GM12878 (cell line): ENCODE measurements around the gene MISP3. TPM values are rescaled to one million over a fixed set of nuclear protein-coding genes. Genes with fewer than 3 reads are reported as not detected.

Experiments
- BACH1 ChIP-seq: fragments of 450-650 bp; IDR thresholded peaks from 2 replicates; pipeline ENCODE4 v1.6.1; 2017; ENCODE audit warnings: mild to moderate bottlenecking, borderline replicate concordance
- ETV6 ChIP-seq, 2 experiments: fragments of 450-650 bp in 1 of 2; IDR thresholded peaks in 1 of 2; conservative IDR thresholded peaks in 1 of 2; 2 replicates each; pipeline ENCODE4 v1.6.1; 2014; ENCODE audit warnings: antibody characterized with exemption in 1 of 2, borderline replicate concordance in 1 of 2, low read depth in 1 of 2, mild to moderate bottlenecking in 1 of 2, moderate library complexity in 1 of 2
- MEF2A ChIP-seq: IDR thresholded peaks from 2 replicates; pipeline ENCODE4 v1.6.1; 2011; ENCODE audit warnings: low read depth, mild to moderate bottlenecking, low read length, moderate library complexity; ENCODE audit not compliant: insufficient read depth
- MTA2 ChIP-seq: fragments of 450-650 bp; IDR thresholded peaks from 2 replicates; pipeline ENCODE4 v1.6.1; 2016; ENCODE audit warnings: low read depth, mild to moderate bottlenecking, moderate library complexity
- NFYA ChIP-seq: IDR thresholded peaks from 2 replicates; pipeline ENCODE4 v1.6.1; 2011; ENCODE audit warnings: low read depth, mild to moderate bottlenecking, low read length, improper control_type of control experiment, borderline replicate concordance
- RELB ChIP-seq: fragments of 450-650 bp; IDR thresholded peaks from 2 replicates; pipeline ENCODE4 v1.6.1; 2017; ENCODE audit warnings: low read depth, mild to moderate bottlenecking, moderate library complexity
- TBL1XR1 ChIP-seq: IDR thresholded peaks from 2 replicates; pipeline ENCODE4 v1.6.1; 2012; ENCODE audit warnings: low read depth, low read length, improper control_type of control experiment
- ZZZ3 ChIP-seq: IDR thresholded peaks from 2 replicates; pipeline ENCODE4 v1.6.1; 2011; ENCODE audit warnings: low read depth; ENCODE audit not compliant: control insufficient read depth, insufficient read length
- polyA plus RNA-seq, 11 experiments: library from polyadenylated mRNA; depleted of rRNA in 4 of 11; unstranded in 6 of 11; stranded (reverse) in 5 of 11; fragments of >200 nt; fragmentation: Nextera tagmentation in 4 of 11; fragmentation: Illumina TruSeq in 1 of 11; extraction: Ambion mirVana in 4 of 11; extraction: Trizol in 1 of 11; gene quantifications; 1 replicate in 1 of 11; 2 replicates in 10 of 11; pipeline versions ENCODE4 v1.2.1 to v1.2.3, GENCODE V29; 2011 to 2016; ENCODE audit warnings: inconsistent platforms in 2 of 11, missing spikeins in 2 of 11, low read depth in 1 of 11
- total RNA-seq, 4 experiments: library from RNA; depleted of rRNA in 3 of 4; stranded (reverse); fragments of >200 nt in 3 of 4; fragmentation: Illumina TruSeq in 1 of 4; extraction: Trizol in 1 of 4; gene quantifications; 2 replicates each; pipeline versions ENCODE4 v1.2.1 to v1.2.3, GENCODE V29; 2013 to 2021
- TF ChIP-seq, protein P1 (sequence below): fragments of 450-650 bp; IDR thresholded peaks from 2 replicates; pipeline ENCODE4 v1.6.1; 2017; ENCODE audit warnings: mild to moderate bottlenecking, moderate library complexity
- TF ChIP-seq, protein P2 (sequence below): fragments of 450-650 bp; IDR thresholded peaks from 2 replicates; pipeline ENCODE4 v1.6.1; 2017; ENCODE audit warnings: mild to moderate bottlenecking, moderate library complexity
- TF ChIP-seq, protein P3 (sequence below): fragments of 450-650 bp; formaldehyde crosslinking; IDR thresholded peaks from 2 replicates; pipeline ENCODE4 v1.4.0; 2020; ENCODE audit warnings: mild to moderate bottlenecking, moderate library complexity

Gene MISP3
- total and polyA plus RNA-seq, 10 of the 15 experiments (the other 5 are each of a cell fraction or from before 2014, with no cell fraction given), result 0.07 to 1.4 (median 0.64) TPM

GRCh38 chr19:14091813-14092462 lies 19.4 kb downstream of the MISP3 start (continued):
- TF ChIP-seq, protein P1, sequence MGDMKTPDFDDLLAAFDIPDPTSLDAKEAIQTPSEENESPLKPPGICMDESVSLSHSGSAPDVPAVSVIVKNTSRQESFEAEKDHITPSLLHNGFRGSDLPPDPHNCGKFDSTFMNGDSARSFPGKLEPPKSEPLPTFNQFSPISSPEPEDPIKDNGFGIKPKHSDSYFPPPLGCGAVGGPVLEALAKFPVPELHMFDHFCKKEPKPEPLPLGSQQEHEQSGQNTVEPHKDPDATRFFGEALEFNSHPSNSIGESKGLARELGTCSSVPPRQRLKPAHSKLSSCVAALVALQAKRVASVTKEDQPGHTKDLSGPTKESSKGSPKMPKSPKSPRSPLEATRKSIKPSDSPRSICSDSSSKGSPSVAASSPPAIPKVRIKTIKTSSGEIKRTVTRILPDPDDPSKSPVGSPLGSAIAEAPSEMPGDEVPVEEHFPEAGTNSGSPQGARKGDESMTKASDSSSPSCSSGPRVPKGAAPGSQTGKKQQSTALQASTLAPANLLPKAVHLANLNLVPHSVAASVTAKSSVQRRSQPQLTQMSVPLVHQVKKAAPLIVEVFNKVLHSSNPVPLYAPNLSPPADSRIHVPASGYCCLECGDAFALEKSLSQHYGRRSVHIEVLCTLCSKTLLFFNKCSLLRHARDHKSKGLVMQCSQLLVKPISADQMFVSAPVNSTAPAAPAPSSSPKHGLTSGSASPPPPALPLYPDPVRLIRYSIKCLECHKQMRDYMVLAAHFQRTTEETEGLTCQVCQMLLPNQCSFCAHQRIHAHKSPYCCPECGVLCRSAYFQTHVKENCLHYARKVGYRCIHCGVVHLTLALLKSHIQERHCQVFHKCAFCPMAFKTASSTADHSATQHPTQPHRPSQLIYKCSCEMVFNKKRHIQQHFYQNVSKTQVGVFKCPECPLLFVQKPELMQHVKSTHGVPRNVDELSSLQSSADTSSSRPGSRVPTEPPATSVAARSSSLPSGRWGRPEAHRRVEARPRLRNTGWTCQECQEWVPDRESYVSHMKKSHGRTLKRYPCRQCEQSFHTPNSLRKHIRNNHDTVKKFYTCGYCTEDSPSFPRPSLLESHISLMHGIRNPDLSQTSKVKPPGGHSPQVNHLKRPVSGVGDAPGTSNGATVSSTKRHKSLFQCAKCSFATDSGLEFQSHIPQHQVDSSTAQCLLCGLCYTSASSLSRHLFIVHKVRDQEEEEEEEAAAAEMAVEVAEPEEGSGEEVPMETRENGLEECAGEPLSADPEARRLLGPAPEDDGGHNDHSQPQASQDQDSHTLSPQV, result no peak
- TF ChIP-seq, protein P2, sequence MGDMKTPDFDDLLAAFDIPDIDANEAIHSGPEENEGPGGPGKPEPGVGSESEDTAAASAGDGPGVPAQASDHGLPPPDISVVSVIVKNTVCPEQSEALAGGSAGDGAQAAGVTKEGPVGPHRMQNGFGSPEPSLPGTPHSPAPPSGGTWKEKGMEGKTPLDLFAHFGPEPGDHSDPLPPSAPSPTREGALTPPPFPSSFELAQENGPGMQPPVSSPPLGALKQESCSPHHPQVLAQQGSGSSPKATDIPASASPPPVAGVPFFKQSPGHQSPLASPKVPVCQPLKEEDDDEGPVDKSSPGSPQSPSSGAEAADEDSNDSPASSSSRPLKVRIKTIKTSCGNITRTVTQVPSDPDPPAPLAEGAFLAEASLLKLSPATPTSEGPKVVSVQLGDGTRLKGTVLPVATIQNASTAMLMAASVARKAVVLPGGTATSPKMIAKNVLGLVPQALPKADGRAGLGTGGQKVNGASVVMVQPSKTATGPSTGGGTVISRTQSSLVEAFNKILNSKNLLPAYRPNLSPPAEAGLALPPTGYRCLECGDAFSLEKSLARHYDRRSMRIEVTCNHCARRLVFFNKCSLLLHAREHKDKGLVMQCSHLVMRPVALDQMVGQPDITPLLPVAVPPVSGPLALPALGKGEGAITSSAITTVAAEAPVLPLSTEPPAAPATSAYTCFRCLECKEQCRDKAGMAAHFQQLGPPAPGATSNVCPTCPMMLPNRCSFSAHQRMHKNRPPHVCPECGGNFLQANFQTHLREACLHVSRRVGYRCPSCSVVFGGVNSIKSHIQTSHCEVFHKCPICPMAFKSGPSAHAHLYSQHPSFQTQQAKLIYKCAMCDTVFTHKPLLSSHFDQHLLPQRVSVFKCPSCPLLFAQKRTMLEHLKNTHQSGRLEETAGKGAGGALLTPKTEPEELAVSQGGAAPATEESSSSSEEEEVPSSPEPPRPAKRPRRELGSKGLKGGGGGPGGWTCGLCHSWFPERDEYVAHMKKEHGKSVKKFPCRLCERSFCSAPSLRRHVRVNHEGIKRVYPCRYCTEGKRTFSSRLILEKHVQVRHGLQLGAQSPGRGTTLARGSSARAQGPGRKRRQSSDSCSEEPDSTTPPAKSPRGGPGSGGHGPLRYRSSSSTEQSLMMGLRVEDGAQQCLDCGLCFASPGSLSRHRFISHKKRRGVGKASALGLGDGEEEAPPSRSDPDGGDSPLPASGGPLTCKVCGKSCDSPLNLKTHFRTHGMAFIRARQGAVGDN, result no peak
- TF ChIP-seq ETV6 (conservative IDR thresholded peaks at IDR 0.05 in 1 of 2, IDR thresholded peaks at IDR 0.05 in 1 of 2; ENCODE audit: borderline replicate concordance in 1 of 2, low read depth in 1 of 2) (no peak), MEF2A (no peak), RELB (peak; percentile 60; the same call in 1 of the 2 replicates), BACH1 (no peak), TBL1XR1 (no peak), NFYA (no peak), ZZZ3 (no peak), MTA2 (peak; percentile 52; the same call in 1 of the 2 replicates)
- TF ChIP-seq, protein P3, sequence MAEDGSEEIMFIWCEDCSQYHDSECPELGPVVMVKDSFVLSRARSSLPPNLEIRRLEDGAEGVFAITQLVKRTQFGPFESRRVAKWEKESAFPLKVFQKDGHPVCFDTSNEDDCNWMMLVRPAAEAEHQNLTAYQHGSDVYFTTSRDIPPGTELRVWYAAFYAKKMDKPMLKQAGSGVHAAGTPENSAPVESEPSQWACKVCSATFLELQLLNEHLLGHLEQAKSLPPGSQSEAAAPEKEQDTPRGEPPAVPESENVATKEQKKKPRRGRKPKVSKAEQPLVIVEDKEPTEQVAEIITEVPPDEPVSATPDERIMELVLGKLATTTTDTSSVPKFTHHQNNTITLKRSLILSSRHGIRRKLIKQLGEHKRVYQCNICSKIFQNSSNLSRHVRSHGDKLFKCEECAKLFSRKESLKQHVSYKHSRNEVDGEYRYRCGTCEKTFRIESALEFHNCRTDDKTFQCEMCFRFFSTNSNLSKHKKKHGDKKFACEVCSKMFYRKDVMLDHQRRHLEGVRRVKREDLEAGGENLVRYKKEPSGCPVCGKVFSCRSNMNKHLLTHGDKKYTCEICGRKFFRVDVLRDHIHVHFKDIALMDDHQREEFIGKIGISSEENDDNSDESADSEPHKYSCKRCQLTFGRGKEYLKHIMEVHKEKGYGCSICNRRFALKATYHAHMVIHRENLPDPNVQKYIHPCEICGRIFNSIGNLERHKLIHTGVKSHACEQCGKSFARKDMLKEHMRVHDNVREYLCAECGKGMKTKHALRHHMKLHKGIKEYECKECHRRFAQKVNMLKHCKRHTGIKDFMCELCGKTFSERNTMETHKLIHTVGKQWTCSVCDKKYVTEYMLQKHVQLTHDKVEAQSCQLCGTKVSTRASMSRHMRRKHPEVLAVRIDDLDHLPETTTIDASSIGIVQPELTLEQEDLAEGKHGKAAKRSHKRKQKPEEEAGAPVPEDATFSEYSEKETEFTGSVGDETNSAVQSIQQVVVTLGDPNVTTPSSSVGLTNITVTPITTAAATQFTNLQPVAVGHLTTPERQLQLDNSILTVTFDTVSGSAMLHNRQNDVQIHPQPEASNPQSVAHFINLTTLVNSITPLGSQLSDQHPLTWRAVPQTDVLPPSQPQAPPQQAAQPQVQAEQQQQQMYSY (CRISPR knock-in tag), result no peak
